ENCODE results near the gene UBASH3B. TPM values are rescaled to one million over a fixed set of nuclear protein-coding genes. Genes with fewer than 3 reads are reported as not detected.
A peak's percentile ranks its signal among the peaks of the same experiment; 100 is the strongest.

UBASH3B gene
- total RNA-seq, 4 donors from 2014 or later, result 4.2 to 41.2 (median 24.4) TPM

DNA sequence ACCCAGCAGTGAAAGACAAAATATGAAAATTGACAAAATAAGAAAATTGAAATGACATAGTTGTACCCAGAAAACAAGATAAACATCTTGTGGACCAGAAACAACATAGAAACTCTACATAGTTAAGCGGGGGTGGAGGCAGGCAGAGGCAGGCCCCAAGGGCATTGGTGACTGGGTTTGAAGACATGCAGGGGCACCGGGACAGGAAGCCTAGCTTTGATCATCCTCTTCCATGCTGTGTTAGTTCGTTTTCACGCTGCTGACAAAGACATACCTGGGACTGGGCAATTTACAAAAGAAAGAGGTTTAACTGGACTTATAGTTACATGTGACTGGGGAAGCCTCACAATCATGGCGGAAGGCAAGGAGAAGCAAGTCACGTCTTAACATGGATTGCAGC, 149.3 kb downstream of the UBASH3B start:
- Histone ChIP-seq H3K27me3 (no peaks in the 10 kb centered on the region), H3K36me3 (no peaks in the 10 kb centered on the region), H3K27ac (peak overlapping the region; percentile 41), H3K4me3 (no peak overlapping the region), H3K9me3 (no peaks in the 10 kb centered on the region), H3K4me1 (peaks cover 32% of the 10 kb centered on the region)
- DNase-seq (ENCODE audit: low spot score in 2 of 2), result no peak
- WGBS, result 67% methylated on average over 6 of the region's 6 CpGs
- TF ChIP-seq EP300 (IDR thresholded peaks at IDR 0.05), result no peak
- TF ChIP-seq POLR2A (IDR thresholded peaks at IDR 0.05), result no peak
- TF ChIP-seq, protein P1, sequence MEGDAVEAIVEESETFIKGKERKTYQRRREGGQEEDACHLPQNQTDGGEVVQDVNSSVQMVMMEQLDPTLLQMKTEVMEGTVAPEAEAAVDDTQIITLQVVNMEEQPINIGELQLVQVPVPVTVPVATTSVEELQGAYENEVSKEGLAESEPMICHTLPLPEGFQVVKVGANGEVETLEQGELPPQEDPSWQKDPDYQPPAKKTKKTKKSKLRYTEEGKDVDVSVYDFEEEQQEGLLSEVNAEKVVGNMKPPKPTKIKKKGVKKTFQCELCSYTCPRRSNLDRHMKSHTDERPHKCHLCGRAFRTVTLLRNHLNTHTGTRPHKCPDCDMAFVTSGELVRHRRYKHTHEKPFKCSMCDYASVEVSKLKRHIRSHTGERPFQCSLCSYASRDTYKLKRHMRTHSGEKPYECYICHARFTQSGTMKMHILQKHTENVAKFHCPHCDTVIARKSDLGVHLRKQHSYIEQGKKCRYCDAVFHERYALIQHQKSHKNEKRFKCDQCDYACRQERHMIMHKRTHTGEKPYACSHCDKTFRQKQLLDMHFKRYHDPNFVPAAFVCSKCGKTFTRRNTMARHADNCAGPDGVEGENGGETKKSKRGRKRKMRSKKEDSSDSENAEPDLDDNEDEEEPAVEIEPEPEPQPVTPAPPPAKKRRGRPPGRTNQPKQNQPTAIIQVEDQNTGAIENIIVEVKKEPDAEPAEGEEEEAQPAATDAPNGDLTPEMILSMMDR (IDR thresholded peaks at IDR 0.05), result no peak
- no peak for TF ChIP-seq POLR2AphosphoS5 (IDR thresholded peaks at IDR 0.05)

DNA sequence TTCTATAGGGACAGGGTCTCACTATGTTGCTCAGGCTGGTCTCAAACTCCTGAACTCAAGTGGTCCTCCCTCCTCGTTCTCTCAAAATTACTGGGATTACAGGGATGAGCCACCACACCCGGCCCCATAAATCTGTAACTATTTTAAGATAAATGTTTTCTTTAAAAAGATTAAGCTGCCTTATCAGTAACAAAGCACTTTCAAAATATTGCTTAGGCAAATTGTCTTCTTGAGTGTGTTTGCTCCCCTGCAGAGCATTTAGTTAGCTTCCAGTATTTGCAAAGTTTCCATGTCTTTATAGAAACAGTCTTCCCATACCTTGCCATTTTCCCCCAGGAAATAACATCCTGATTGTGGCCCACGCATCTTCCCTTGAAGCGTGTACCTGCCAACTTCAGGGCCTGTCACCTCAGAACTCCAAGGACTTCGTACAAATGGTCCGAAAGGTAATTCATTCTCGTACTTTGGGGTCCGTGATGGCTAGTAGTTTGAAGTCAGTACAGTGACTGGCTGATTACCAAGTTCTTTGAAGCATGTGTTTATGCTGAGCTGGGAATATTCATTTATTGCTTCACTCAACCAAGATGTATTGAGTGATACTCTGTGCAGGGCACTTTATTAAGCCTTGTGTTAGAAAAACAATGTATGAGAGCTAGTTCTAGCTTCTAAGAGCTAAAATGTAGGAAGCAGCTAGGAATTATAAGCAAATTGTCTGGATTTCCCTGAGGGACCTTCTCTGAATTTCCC, 152.4 kb downstream of the UBASH3B start:
- 84% methylated on average over 8 of the region's 8 CpGs for WGBS
- Histone ChIP-seq H3K4me1 (peaks cover 27% of the 10 kb centered on the region), H3K4me3 (no peak overlapping the region), H3K27me3 (no peaks in the 10 kb centered on the region), H3K36me3 (no peaks in the 10 kb centered on the region), H3K27ac (no peak overlapping the region), H3K9me3 (no peaks in the 10 kb centered on the region)
- no peak for TF ChIP-seq POLR2AphosphoS5 (IDR thresholded peaks at IDR 0.05)
- TF ChIP-seq POLR2A (IDR thresholded peaks at IDR 0.05), result no peak
- TF ChIP-seq EP300 (IDR thresholded peaks at IDR 0.05), result no peak
- TF ChIP-seq, protein P1 (IDR thresholded peaks at IDR 0.05), result no peak
- no peak for DNase-seq (ENCODE audit: low spot score in 2 of 2)

DNA sequence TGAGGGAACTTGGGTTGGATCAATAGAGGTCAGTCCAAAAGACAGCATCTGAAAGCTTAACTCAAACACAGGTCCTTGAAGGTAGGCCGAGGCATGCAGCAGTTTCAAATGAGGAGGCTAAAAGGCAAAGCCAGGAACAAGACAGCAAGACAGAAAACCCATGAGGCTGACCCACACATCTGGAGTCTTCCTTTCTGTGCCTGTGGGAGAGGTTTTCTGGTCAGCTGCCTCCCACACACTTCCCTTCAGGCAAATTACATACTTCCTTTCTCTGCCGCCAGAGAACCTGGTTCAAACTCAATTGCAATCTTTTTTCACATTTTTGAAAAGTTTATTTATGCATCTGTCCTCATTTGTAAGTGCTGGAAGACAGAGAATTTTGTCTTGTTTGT, 153.0 kb downstream of the UBASH3B start:
- Histone ChIP-seq H3K36me3 (no peaks in the 10 kb centered on the region), H3K4me1 (peaks cover 21% of the 10 kb centered on the region), H3K27ac (no peak overlapping the region), H3K27me3 (no peaks in the 10 kb centered on the region), H3K9me3 (no peaks in the 10 kb centered on the region), H3K4me3 (no peak overlapping the region)
- WGBS, result 46% methylated on average over 2 of the region's 2 CpGs
- TF ChIP-seq POLR2A (IDR thresholded peaks at IDR 0.05), result no peak
- TF ChIP-seq POLR2AphosphoS5 (IDR thresholded peaks at IDR 0.05), result no peak
- TF ChIP-seq EP300 (IDR thresholded peaks at IDR 0.05), result no peak
- TF ChIP-seq, protein P1 (IDR thresholded peaks at IDR 0.05), result no peak
- no peak for DNase-seq (ENCODE audit: low spot score in 2 of 2)

DNA sequence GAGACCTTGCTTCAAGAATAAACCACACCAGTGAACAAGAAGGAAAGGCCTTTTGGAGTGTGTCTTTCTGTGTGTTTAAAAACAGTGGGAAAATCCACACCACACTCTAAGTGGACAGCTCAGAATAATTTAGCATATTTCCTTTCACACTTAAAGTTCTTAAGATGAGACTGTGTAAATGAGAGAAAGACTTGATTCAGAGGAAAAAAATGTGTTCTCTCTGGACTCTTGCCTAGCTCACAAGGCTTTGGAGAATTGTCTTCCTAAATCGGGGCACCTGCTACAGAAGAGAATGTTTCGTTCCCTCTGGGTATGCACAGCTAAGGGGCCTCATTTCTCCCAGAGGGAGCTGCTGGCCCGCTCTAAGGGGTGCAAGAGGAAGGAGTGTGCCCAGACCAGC, 154.3 kb downstream of the UBASH3B start:
- Histone ChIP-seq H3K36me3 (no peaks in the 10 kb centered on the region), H3K27me3 (no peaks in the 10 kb centered on the region), H3K9me3 (no peaks in the 10 kb centered on the region), H3K27ac (no peak overlapping the region), H3K4me3 (no peak overlapping the region), H3K4me1 (peaks cover 8% of the 10 kb centered on the region)
- TF ChIP-seq EP300 (IDR thresholded peaks at IDR 0.05) (no peak), POLR2A (IDR thresholded peaks at IDR 0.05) (no peak)
- TF ChIP-seq, protein P1 (IDR thresholded peaks at IDR 0.05), result no peak
- no peak for DNase-seq (ENCODE audit: low spot score in 2 of 2)
- 60% methylated on average over 3 of the region's 3 CpGs for WGBS

DNA sequence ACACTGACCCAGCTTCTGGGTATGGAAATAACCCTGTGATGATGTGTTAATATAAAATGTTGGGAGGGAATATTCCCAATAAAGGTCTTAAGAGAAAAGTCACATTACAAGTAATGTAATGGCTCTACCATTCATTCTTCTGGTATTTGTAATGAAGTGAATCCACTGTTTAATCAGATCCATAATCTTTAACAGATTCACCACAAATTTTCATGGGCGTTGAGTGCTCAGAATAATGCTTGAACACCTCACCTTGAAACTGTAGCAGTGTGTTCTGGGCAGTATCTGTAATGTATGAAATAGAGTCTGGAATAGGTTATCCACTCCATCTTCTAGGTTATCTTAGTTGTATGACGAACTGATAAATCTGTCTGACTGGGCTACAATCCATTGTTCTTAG, 156.2 kb downstream of the UBASH3B start:
- 86% methylated on average over 2 of the region's 2 CpGs for WGBS
- TF ChIP-seq POLR2A (IDR thresholded peaks at IDR 0.05) (no peak), POLR2AphosphoS5 (IDR thresholded peaks at IDR 0.05) (no peak), EP300 (IDR thresholded peaks at IDR 0.05) (no peak)
- TF ChIP-seq, protein P1 (IDR thresholded peaks at IDR 0.05), result no peak

More for the DNA sequence above, 156.2 kb downstream of the UBASH3B start:
- no peaks in the 10 kb centered on the region for H3K27me3 ChIP-seq
- no peaks in the 10 kb centered on the region for H3K9me3 ChIP-seq
- DNase-seq (ENCODE audit: low spot score in 2 of 2), result no peak
- no peak overlapping the region for H3K4me3 ChIP-seq
- peaks cover 11% of the 10 kb centered on the region for H3K4me1 ChIP-seq
- no peak overlapping the region for H3K27ac ChIP-seq
- H3K36me3 ChIP-seq, result no peaks in the 10 kb centered on the region

Measured in suprapubic skin (tissue), 4 donors.